ENCODE results near the gene FAM186B.

- TF ChIP-seq POLR2A (IDR thresholded peaks at IDR 0.05) = no peak
- no peak for TF ChIP-seq CTCF (IDR thresholded peaks at IDR 0.05 in 4 of 5, conservative IDR thresholded peaks at IDR 0.05 in 1 of 5)
Observed at GRCh38 chr12:49558526-49558925, 46.9 kb downstream of the FAM186B start.

Data from gastrocnemius medialis (tissue), 4 donors.